GM21381 (cell line): Measurements from ENCODE around the gene THAP6.

Source experiments
- ATAC-seq: cut with Tn5 transposase; IDR thresholded peaks from one replicate; pipeline ENCODE4 v1.9.1; 2021; ENCODE audit warnings: mild to moderate bottlenecking, moderate library complexity; ENCODE audit not compliant: unreplicated experiment

THAP6 gene

GRCh38 chr4:75566911-75567310, 52.6 kb downstream of the THAP6 start:
- ATAC-seq, result no peak

GRCh38 chr4:75567725-75568124, 53.5 kb downstream of the THAP6 start:
- ATAC-seq, result no peak
